ENCODE results near the gene CFAP57. TPM values are rescaled to one million over a fixed set of nuclear protein-coding genes. Genes with fewer than 3 reads are reported as not detected.
A peak's percentile ranks its signal among the peaks of the same experiment; 100 is the strongest.

The CFAP57 gene
- total RNA-seq (2.3 TPM), polyA plus RNA-seq (ENCODE audit: insufficient read depth, low read depth, low replicate concordance) (0.34 TPM)
- long read RNA-seq, donor 1 = 0 reads
- long read RNA-seq, donor 2 = 0 reads
- long read RNA-seq, donor 3 = 0 reads
- long read RNA-seq, donor 4 = 0 reads
- long read RNA-seq, donor 5 = 0 reads
- long read RNA-seq, donor 6 = 0 reads
- long read RNA-seq, donor 7, full-length matches to known transcripts = 1 of 6 reads
- long read RNA-seq, donor 7, partial matches to known transcripts = 2 of 6 reads
- long read RNA-seq, donor 7, other reads (novel, unspliced or antisense) = 3 of 6 reads
- long read RNA-seq, donor 8 = 0 reads
- long read RNA-seq, donor 9 = 0 reads
- long read RNA-seq, donor 10 = 0 reads

GRCh38 chr1:43171876-43172526 is at the start of gene CFAP57, which contains the start of gene EBNA1BP2:
TSS of gene CFAP57 (plus strand) at chr1:43172330. CDS start at chr1:43172754, 424 bp downstream.
TSS of gene EBNA1BP2 (minus strand) at chr1:43172290. CDS start at chr1:43172118, 172 bp downstream.
- Histone ChIP-seq H3K4me1 (ENCODE audit: control insufficient read depth in 2 of 3, insufficient read depth in 2 of 3, low read depth in 1 of 3, low read length in 3 of 3) (peaks cover 0 to 11% (median 10%) of the 10 kb centered on the region in 3 donors), H3K36me3 (ENCODE audit: control insufficient read depth in 2 of 3, insufficient read depth in 3 of 3, low read length in 3 of 3) (peaks cover 6 to 21% (median 16%) of the 10 kb centered on the region in 3 donors), H3K27ac (ENCODE audit: low read depth in 2 of 2, low read length in 2 of 2) (peak within 1 kb of the TSS; percentile 55 to 65), H3K4me3 (ENCODE audit: low read length in 3 of 3) (peak within 1 kb of the TSS; percentile 84 to 98 (median 97)), H3K9me3 (ENCODE audit: control insufficient read depth in 2 of 3, insufficient read depth in 1 of 3, low read length in 3 of 3) (no peaks in the 10 kb centered on the region), H3K27me3 (ENCODE audit: control insufficient read depth, insufficient read depth, low read length) (no peaks in the 10 kb centered on the region), H3K9ac (ENCODE audit: low read length in 3 of 3) (peak within 1 kb of the TSS; percentile 74 to 90 (median 76))
- FAIRE-seq = no peak
- intact Hi-C loops (cut with DNase I) = no loop called here
- peak; percentile 95 to 98 (median 96) for DNase-seq
- no peak for TF ChIP-seq CTCF (IDR thresholded peaks at IDR 0.05; ENCODE audit: borderline replicate concordance, extremely low read depth, insufficient read depth)

- FAIRE-seq = no peak
- TF ChIP-seq CTCF (IDR thresholded peaks at IDR 0.05; ENCODE audit: borderline replicate concordance, extremely low read depth, insufficient read depth) = no peak
- no peaks in the 10 kb centered on the region for H3K9me3 ChIP-seq (ENCODE audit: control insufficient read depth in 2 of 3, insufficient read depth in 1 of 3, low read length in 3 of 3)
- H3K4me3 ChIP-seq (ENCODE audit: low read length in 3 of 3) = no peak overlapping the region
- H3K27me3 ChIP-seq (ENCODE audit: control insufficient read depth, insufficient read depth, low read length) = no peaks in the 10 kb centered on the region
- no peaks in the 10 kb centered on the region for H3K4me1 ChIP-seq (ENCODE audit: control insufficient read depth in 2 of 3, insufficient read depth in 2 of 3, low read depth in 1 of 3, low read length in 3 of 3)
- H3K36me3 ChIP-seq (ENCODE audit: control insufficient read depth in 2 of 3, insufficient read depth in 3 of 3, low read length in 3 of 3) = no peaks in the 10 kb centered on the region
- no peak overlapping the region for H3K27ac ChIP-seq (ENCODE audit: low read depth in 2 of 2, low read length in 2 of 2)
- no peak overlapping the region for H3K9ac ChIP-seq (ENCODE audit: low read length in 3 of 3)
- intact Hi-C loops (cut with DNase I) = no loop called here
- DNase-seq = no peak
Measured at GRCh38 chr1:43123031-43123430, 49.1 kb upstream of the CFAP57 start.

- Histone ChIP-seq H3K9me3 (ENCODE audit: control insufficient read depth in 2 of 3, insufficient read depth in 1 of 3, low read length in 3 of 3) (peaks cover 0 to 3% (median 0%) of the 10 kb centered on the region in 3 donors), H3K36me3 (ENCODE audit: control insufficient read depth in 2 of 3, insufficient read depth in 3 of 3, low read length in 3 of 3) (no peaks in the 10 kb centered on the region), H3K9ac (ENCODE audit: low read length in 3 of 3) (no peak overlapping the region), H3K27ac (ENCODE audit: low read depth in 2 of 2, low read length in 2 of 2) (no peak overlapping the region), H3K4me3 (ENCODE audit: low read length in 3 of 3) (no peak overlapping the region), H3K4me1 (ENCODE audit: control insufficient read depth in 2 of 3, insufficient read depth in 2 of 3, low read depth in 1 of 3, low read length in 3 of 3) (no peaks in the 10 kb centered on the region), H3K27me3 (ENCODE audit: control insufficient read depth, insufficient read depth, low read length) (no peaks in the 10 kb centered on the region)
- intact Hi-C loops (cut with DNase I) = no loop called here
- TF ChIP-seq CTCF (IDR thresholded peaks at IDR 0.05; ENCODE audit: borderline replicate concordance, extremely low read depth, insufficient read depth) = no peak
- no peak for FAIRE-seq
- DNase-seq = no peak
Measured at GRCh38 chr1:43128816-43129215, 43.3 kb upstream of the CFAP57 start.
